SK-N-SH treated with all-trans-retinoic acid at 6 μM for 48 hours (cell line): ENCODE results near the gene GNA12.

Source experiments
- ATAC-seq: fragments of 200-7000 bp; cut with Tn5 transposase; 3 replicates; pipeline ENCODE4 v1.9.1; 2020; ENCODE audit warnings: mild to moderate bottlenecking, moderate library complexity
- ARNTL ChIP-seq: fragments of 450-650 bp; formaldehyde crosslinking; IDR thresholded peaks from 2 replicates; pipeline ENCODE4 v1.5.0; 2020; ENCODE audit warnings: low read depth, mild to moderate bottlenecking, moderate library complexity, borderline replicate concordance
- BACH2 ChIP-seq: fragments of 250-450 bp; sonication (Bioruptor Pico); IDR thresholded peaks from 2 replicates; pipeline ENCODE4 v1.9.0; 2021; ENCODE audit warnings: mild to moderate bottlenecking, borderline replicate concordance
- CSDC2 ChIP-seq: fragments of 250-450 bp; sonication (Bioruptor Pico); IDR thresholded peaks from 2 replicates; pipeline ENCODE4 v1.5.0; 2020; ENCODE audit warnings: mild to moderate bottlenecking, moderate library complexity
- ESRRG ChIP-seq: fragments of 250-450 bp; sonication (Bioruptor Pico); IDR thresholded peaks from 2 replicates; pipeline ENCODE4 v1.6.1; 2021; ENCODE audit warnings: mild to moderate bottlenecking
- GLIS3 ChIP-seq: fragments of 250-450 bp; sonication (Bioruptor Pico); IDR thresholded peaks from 2 replicates; pipeline ENCODE4 v1.5.0; 2020; ENCODE audit warnings: mild to moderate bottlenecking, moderate library complexity
- ISL1 ChIP-seq: fragments of 250-450 bp; sonication (Bioruptor Pico); IDR thresholded peaks from 2 replicates; pipeline ENCODE4 v2.1.2; 2022; ENCODE audit warnings: mild to moderate bottlenecking, moderate library complexity
- OSR1 ChIP-seq: fragments of 250-450 bp; sonication (Bioruptor Pico); IDR thresholded peaks from 2 replicates; pipeline ENCODE4 v1.8.0; 2022; ENCODE audit warnings: moderate library complexity, mild to moderate bottlenecking, inconsistent platforms
- PPARA ChIP-seq: fragments of 250-450 bp; sonication (Bioruptor Pico); IDR thresholded peaks from 2 replicates; pipeline ENCODE4 v1.5.0; 2020; ENCODE audit warnings: mild to moderate bottlenecking, borderline replicate concordance
- RARB ChIP-seq: fragments of 250-450 bp; sonication (Bioruptor Pico); IDR thresholded peaks from 2 replicates; pipeline ENCODE4 v1.8.0; 2021; ENCODE audit warnings: mild to moderate bottlenecking, moderate library complexity
- SNAI2 ChIP-seq: fragments of 250-450 bp; sonication (Bioruptor Pico); IDR thresholded peaks from 2 replicates; pipeline ENCODE4 v1.5.0; 2020; ENCODE audit warnings: mild to moderate bottlenecking, moderate library complexity
- TOX ChIP-seq: fragments of 250-450 bp; sonication (Bioruptor Pico); IDR thresholded peaks from 2 replicates; pipeline ENCODE4 v1.8.0; 2021; ENCODE audit warnings: mild to moderate bottlenecking, moderate library complexity, borderline replicate concordance
- ZC3H10 ChIP-seq: fragments of 250-450 bp; sonication (Bioruptor Pico); IDR thresholded peaks from 2 replicates; pipeline ENCODE4 v1.5.1; 2021; ENCODE audit warnings: mild to moderate bottlenecking, moderate library complexity
- ZFP3 ChIP-seq: fragments of 250-450 bp; sonication (Bioruptor Pico); IDR thresholded peaks from 2 replicates; pipeline ENCODE4 v1.5.0; 2020; ENCODE audit warnings: mild to moderate bottlenecking, moderate library complexity
- ZFP30 ChIP-seq: fragments of 450-650 bp; formaldehyde crosslinking; IDR thresholded peaks from 2 replicates; pipeline ENCODE4 v1.5.0; 2022; ENCODE audit warnings: mild to moderate bottlenecking, moderate library complexity
- ZNF565 ChIP-seq: fragments of 450-650 bp; formaldehyde crosslinking; conservative IDR thresholded peaks from 2 replicates; pipeline ENCODE4 v1.5.0; 2020; ENCODE audit warnings: low read depth, mild to moderate bottlenecking, moderate library complexity
- ZNF70 ChIP-seq: fragments of 450-650 bp; formaldehyde crosslinking; IDR thresholded peaks from 2 replicates; pipeline ENCODE4 v1.5.0; 2020; ENCODE audit warnings: mild to moderate bottlenecking, moderate library complexity
- ZNF8 ChIP-seq: fragments of 450-650 bp; formaldehyde crosslinking; IDR thresholded peaks from 2 replicates; pipeline ENCODE4 v1.5.0; 2020; ENCODE audit warnings: mild to moderate bottlenecking, moderate library complexity
- TF ChIP-seq, protein P1 (sequence below): fragments of 250-450 bp; sonication (Bioruptor Pico); IDR thresholded peaks from 2 replicates; pipeline ENCODE4 v1.5.1; 2021; ENCODE audit warnings: mild to moderate bottlenecking, moderate library complexity
- TF ChIP-seq, protein P2 (sequence below): fragments of 250-450 bp; sonication (Bioruptor Pico); IDR thresholded peaks from 2 replicates; pipeline ENCODE4 v1.5.1; 2020; ENCODE audit warnings: low read depth, mild to moderate bottlenecking, moderate library complexity
- TF ChIP-seq, protein P3 (sequence below): fragments of 250-450 bp; sonication (Bioruptor Pico); IDR thresholded peaks from 2 replicates; pipeline ENCODE4 v1.8.0; 2020; ENCODE audit warnings: mild to moderate bottlenecking, moderate library complexity, borderline replicate concordance
- TF ChIP-seq, protein P4 (sequence below): fragments of 250-450 bp; sonication (Bioruptor Pico); IDR thresholded peaks from 2 replicates; pipeline ENCODE4 v1.5.0; 2020; ENCODE audit warnings: mild to moderate bottlenecking, moderate library complexity

Gene GNA12

DNA sequence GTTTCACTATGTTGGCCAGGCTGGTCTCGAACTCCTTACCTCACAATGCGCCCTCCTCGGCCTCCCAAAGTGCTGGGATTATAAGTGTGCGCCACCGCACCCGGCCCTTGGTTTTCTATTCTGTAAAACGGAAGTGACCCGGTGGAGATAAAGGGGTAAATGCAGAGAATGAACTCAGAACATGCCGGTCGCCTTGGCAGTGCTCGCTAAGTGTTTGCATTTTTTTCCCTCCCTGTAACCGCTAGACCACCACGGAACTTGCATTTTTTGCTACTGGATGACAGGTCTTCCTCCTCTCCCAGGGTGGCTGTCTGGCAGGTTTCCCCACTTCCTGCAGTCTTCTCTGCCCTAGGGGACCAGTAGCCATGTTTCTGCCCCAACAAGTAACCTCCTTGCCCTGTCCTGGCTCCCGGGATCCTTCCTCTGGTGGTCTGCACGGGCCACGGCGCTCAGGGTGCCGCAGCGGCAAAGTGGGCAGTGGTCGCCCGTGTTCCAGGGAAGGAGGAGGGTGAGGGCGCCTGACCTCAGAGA, 18.8 kb upstream of the GNA12 start (continued):
- TF ChIP-seq, protein P1, sequence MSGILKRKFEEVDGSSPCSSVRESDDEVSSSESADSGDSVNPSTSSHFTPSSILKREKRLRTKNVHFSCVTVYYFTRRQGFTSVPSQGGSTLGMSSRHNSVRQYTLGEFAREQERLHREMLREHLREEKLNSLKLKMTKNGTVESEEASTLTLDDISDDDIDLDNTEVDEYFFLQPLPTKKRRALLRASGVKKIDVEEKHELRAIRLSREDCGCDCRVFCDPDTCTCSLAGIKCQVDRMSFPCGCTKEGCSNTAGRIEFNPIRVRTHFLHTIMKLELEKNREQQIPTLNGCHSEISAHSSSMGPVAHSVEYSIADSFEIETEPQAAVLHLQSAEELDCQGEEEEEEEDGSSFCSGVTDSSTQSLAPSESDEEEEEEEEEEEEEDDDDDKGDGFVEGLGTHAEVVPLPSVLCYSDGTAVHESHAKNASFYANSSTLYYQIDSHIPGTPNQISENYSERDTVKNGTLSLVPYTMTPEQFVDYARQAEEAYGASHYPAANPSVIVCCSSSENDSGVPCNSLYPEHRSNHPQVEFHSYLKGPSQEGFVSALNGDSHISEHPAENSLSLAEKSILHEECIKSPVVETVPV (CRISPR knock-in tag), result no peak
- TF ChIP-seq GLIS3 (CRISPR knock-in tag) (no peak), RARB (CRISPR knock-in tag) (no peak), OSR1 (no peak), BACH2 (CRISPR knock-in tag) (no peak), TOX (CRISPR knock-in tag) (no peak), ZNF8 (CRISPR knock-in tag) (no peak), SNAI2 (no peak)
- TF ChIP-seq, protein P2, sequence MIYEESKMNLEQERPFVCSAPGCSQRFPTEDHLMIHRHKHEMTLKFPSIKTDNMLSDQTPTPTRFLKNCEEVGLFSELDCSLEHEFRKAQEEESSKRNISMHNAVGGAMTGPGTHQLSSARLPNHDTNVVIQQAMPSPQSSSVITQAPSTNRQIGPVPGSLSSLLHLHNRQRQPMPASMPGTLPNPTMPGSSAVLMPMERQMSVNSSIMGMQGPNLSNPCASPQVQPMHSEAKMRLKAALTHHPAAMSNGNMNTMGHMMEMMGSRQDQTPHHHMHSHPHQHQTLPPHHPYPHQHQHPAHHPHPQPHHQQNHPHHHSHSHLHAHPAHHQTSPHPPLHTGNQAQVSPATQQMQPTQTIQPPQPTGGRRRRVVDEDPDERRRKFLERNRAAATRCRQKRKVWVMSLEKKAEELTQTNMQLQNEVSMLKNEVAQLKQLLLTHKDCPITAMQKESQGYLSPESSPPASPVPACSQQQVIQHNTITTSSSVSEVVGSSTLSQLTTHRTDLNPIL (CRISPR knock-in tag), result no peak
- TF ChIP-seq, all 23 proteins: peak for 0

DNA sequence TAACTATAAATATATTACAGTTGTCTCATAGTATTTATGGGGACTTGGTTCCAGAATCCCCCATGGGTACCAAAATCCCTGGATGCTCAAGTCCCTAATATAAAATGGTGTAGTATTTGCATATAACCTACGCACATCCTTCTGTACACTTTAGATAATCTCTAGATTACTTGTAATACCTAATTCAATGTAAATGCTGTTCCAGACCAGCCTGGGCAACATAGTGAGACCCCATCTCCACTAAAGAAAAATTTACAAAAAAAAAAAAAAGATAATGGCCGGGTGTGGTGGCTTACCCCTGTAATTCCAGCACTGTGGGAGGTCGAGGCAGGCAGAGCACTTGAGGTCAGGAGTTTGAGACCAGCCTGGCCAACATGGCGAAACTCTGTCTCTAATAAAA, 17.4 kb upstream of the GNA12 start:
- no peak for TF ChIP-seq ESRRG (CRISPR knock-in tag)
- no peak for ATAC-seq

DNA sequence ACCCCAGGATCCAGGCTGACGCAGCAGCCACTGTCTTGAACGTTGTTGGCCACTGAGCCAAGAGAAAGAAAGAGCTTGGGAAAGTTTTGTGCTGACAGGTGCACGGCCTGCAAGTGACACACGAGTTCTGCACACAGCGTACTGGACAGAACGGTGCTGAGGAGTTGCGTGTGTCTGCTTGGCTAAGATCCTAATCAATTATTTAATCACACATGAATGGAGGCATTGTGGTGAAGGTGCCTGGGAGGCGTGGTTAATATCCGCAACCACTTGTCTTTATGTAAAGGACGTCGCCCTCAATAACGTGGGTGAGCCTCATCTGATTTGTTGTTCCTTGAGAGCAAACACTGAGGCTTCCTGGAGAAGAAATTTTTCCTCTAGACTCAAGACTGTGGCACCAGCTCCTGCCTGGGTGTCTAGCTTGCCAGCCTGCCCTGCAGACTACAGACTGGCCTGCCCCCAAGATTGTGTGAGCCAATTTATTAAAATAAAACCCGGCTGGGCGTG, 16.6 kb upstream of the GNA12 start:
- TF ChIP-seq PPARA (no peak), ZC3H10 (CRISPR knock-in tag) (no peak), ZNF8 (CRISPR knock-in tag) (no peak), TOX (CRISPR knock-in tag) (no peak), ZFP3 (CRISPR knock-in tag) (no peak), ZNF565 (CRISPR knock-in tag) (no peak), BACH2 (CRISPR knock-in tag) (no peak), ZNF70 (CRISPR knock-in tag) (no peak), ESRRG (CRISPR knock-in tag) (no peak), GLIS3 (CRISPR knock-in tag) (no peak), ZFP30 (CRISPR knock-in tag) (no peak), ARNTL (CRISPR knock-in tag) (no peak)
- TF ChIP-seq, protein P2 (CRISPR knock-in tag), result no peak
- TF ChIP-seq, protein P3, sequence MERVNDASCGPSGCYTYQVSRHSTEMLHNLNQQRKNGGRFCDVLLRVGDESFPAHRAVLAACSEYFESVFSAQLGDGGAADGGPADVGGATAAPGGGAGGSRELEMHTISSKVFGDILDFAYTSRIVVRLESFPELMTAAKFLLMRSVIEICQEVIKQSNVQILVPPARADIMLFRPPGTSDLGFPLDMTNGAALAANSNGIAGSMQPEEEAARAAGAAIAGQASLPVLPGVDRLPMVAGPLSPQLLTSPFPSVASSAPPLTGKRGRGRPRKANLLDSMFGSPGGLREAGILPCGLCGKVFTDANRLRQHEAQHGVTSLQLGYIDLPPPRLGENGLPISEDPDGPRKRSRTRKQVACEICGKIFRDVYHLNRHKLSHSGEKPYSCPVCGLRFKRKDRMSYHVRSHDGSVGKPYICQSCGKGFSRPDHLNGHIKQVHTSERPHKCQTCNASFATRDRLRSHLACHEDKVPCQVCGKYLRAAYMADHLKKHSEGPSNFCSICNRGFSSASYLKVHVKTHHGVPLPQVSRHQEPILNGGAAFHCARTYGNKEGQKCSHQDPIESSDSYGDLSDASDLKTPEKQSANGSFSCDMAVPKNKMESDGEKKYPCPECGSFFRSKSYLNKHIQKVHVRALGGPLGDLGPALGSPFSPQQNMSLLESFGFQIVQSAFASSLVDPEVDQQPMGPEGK, result no peak
- TF ChIP-seq, protein P4, sequence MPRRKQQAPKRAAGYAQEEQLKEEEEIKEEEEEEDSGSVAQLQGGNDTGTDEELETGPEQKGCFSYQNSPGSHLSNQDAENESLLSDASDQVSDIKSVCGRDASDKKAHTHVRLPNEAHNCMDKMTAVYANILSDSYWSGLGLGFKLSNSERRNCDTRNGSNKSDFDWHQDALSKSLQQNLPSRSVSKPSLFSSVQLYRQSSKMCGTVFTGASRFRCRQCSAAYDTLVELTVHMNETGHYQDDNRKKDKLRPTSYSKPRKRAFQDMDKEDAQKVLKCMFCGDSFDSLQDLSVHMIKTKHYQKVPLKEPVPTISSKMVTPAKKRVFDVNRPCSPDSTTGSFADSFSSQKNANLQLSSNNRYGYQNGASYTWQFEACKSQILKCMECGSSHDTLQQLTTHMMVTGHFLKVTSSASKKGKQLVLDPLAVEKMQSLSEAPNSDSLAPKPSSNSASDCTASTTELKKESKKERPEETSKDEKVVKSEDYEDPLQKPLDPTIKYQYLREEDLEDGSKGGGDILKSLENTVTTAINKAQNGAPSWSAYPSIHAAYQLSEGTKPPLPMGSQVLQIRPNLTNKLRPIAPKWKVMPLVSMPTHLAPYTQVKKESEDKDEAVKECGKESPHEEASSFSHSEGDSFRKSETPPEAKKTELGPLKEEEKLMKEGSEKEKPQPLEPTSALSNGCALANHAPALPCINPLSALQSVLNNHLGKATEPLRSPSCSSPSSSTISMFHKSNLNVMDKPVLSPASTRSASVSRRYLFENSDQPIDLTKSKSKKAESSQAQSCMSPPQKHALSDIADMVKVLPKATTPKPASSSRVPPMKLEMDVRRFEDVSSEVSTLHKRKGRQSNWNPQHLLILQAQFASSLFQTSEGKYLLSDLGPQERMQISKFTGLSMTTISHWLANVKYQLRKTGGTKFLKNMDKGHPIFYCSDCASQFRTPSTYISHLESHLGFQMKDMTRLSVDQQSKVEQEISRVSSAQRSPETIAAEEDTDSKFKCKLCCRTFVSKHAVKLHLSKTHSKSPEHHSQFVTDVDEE (CRISPR knock-in tag), result no peak
- no peak for ATAC-seq

DNA sequence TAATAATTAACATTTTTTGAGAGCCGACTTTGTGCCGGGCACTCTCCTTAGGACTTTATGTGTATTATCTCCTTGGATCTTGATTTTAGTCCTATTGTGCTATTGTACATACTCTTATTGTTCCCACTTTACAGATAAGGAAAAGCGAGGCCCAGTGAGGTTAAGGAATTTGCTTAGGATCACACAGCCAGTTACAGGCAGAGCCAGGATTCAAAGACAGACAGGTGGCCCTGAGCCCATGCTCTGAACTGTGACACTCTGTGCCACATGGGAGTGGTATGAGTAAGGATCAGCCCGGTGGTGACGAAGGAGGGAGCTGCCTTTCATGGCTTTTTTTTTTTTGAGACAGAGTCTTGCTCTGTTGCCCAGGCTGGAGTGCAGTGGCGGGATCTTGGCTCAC, 15.8 kb upstream of the GNA12 start:
- no peak for ATAC-seq
- TF ChIP-seq ESRRG (CRISPR knock-in tag) (no peak), TOX (CRISPR knock-in tag) (no peak), GLIS3 (CRISPR knock-in tag) (no peak), BACH2 (CRISPR knock-in tag) (no peak), RARB (CRISPR knock-in tag) (no peak), CSDC2 (CRISPR knock-in tag) (no peak), ZNF70 (CRISPR knock-in tag) (no peak), ISL1 (CRISPR knock-in tag) (no peak), SNAI2 (no peak)
- TF ChIP-seq, protein P4 (CRISPR knock-in tag), result no peak
- TF ChIP-seq, protein P2 (CRISPR knock-in tag), result no peak
